Breast epithelium (tissue), 4 donors: ENCODE results near the gene PELI2. TPM values are rescaled to one million over a fixed set of nuclear protein-coding genes. Genes with fewer than 3 reads are reported as not detected.
A peak's percentile ranks its signal among the peaks of the same experiment; 100 is the strongest.

Experiments used
- DNase-seq, 2 donors: peaks; one replicate each; pipeline ENCODE4 v3.0.0-alpha.2; 2019; ENCODE audit warnings: low spot score in 2 of 2
- H3K27ac ChIP-seq, 2 donors: fragments of 200-600 bp; sonication (generic) in 1 of 2; one replicate each; pipeline ENCODE4 v1.5.1; 2016 to 2019; ENCODE audit warnings: mild to moderate bottlenecking in 1 of 2
- H3K27me3 ChIP-seq, 2 donors: fragments of 200-600 bp; sonication (generic) in 1 of 2; one replicate each; pipeline versions ENCODE4 v1.5.1 to v1.6.0; 2017 to 2019; ENCODE audit warnings: control low read depth in 1 of 2, mild to moderate bottlenecking in 1 of 2
- H3K36me3 ChIP-seq: fragments of 200-600 bp; one replicate; pipeline ENCODE4 v1.5.1; 2019
- H3K4me1 ChIP-seq, 2 donors: fragments of 200-600 bp; sonication (generic); one replicate each; pipeline ENCODE4 v1.5.1; 2016 to 2019; ENCODE audit warnings: control low read depth in 1 of 2
- H3K4me3 ChIP-seq, 3 donors: fragments of 200-600 bp; sonication (generic); 1 replicate in 2 of 3; 2 replicates in 1 of 3; pipeline ENCODE4 v1.5.1; 2016 to 2019; ENCODE audit warnings: mild to moderate bottlenecking in 3 of 3, moderate library complexity in 2 of 3
- H3K9me3 ChIP-seq, 2 donors: fragments of 200-600 bp; sonication (generic) in 1 of 2; one replicate each; pipeline ENCODE4 v1.5.1; 2016 to 2019; ENCODE audit warnings: control low read depth in 1 of 2
- CTCF ChIP-seq, 3 donors: fragments of 450-650 bp; IDR thresholded peaks; one replicate each; pipeline ENCODE4 v1.5.1; 2016 to 2017; ENCODE audit warnings: antibody characterized with exemption in 3 of 3, mild to moderate bottlenecking in 3 of 3, moderate library complexity in 3 of 3
- POLR2A ChIP-seq: fragments of 450-650 bp; IDR thresholded peaks from one replicate; pipeline ENCODE4 v1.6.1; 2016; ENCODE audit warnings: antibody characterized with exemption, mild to moderate bottlenecking, moderate library complexity
- POLR2AphosphoS5 ChIP-seq, 3 donors: sonication (generic); formaldehyde crosslinking; IDR thresholded peaks; one replicate each; pipeline ENCODE4 v1.6.1; 2017; ENCODE audit warnings: antibody characterized with exemption in 3 of 3
- intact Hi-C: fragments of 100-400 bp; cut with DNase I; formaldehyde crosslinking; loops from one replicate; pipeline ENCODE4 v1.15.1; 2023; ENCODE audit warnings: low total_unique reads
- total RNA-seq, 3 donors: library from RNA; depleted of rRNA; stranded (reverse); fragments of >200 nt; gene quantifications; one replicate each; pipeline ENCODE4 v1.1.0, GENCODE V29; 2016

PELI2 gene
- total RNA-seq, 3 donors from 2014 or later: 11.5 to 24.1 (median 16.2) TPM

DNA sequence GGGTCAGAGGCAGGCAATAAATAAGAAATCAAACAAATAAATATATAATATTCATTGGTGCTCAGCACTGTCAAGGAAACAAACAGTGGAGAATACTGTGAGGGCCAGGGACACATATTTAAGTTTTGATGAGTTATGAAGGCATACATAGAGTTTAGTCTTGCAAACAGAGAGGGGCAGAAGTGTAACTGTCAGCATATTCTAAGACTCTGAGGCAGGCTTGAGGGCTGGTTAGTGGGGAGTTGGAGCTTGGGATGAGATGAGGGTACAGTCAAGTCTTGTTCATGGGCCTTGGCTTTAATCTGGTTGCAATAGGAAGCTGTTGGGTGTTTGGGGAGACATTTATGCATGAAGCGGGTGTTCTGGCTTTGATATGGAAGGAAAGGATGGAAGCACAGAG, 78.9 kb downstream of the PELI2 start:
- intact Hi-C loops: no loop called here
- H3K36me3 ChIP-seq: no peaks in the 10 kb centered on the region
- no peak for DNase-seq
- no peaks in the 10 kb centered on the region for H3K4me1 ChIP-seq
- no peak overlapping the region for H3K4me3 ChIP-seq
- H3K9me3 ChIP-seq: no peaks in the 10 kb centered on the region
- peak overlapping the region in 1 of 2 donors; percentile 27 for H3K27ac ChIP-seq
- TF ChIP-seq POLR2AphosphoS5 (IDR thresholded peaks at IDR 0.05) (no peak), CTCF (IDR thresholded peaks at IDR 0.05) (no peak), POLR2A (no peak)
- H3K27me3 ChIP-seq: no peaks in the 10 kb centered on the region

GRCh38 chr14:56198438-56198837, 80.2 kb downstream of the PELI2 start:
- H3K27me3 ChIP-seq: no peaks in the 10 kb centered on the region
- DNase-seq: no peak
- intact Hi-C loops: no loop called here
- no peak overlapping the region for H3K4me3 ChIP-seq
- no peaks in the 10 kb centered on the region for H3K9me3 ChIP-seq
- TF ChIP-seq POLR2AphosphoS5 (IDR thresholded peaks at IDR 0.05) (no peak), POLR2A (no peak), CTCF (IDR thresholded peaks at IDR 0.05) (no peak)
- peak overlapping the region; percentile 24 to 65 for H3K27ac ChIP-seq
- no peaks in the 10 kb centered on the region for H3K36me3 ChIP-seq
- H3K4me1 ChIP-seq: no peaks in the 10 kb centered on the region

- Histone ChIP-seq H3K27ac (peak overlapping the region; percentile 24 to 77), H3K4me1 (no peaks in the 10 kb centered on the region), H3K9me3 (no peaks in the 10 kb centered on the region), H3K27me3 (no peaks in the 10 kb centered on the region), H3K36me3 (no peaks in the 10 kb centered on the region), H3K4me3 (no peak overlapping the region)
- TF ChIP-seq POLR2A (no peak), POLR2AphosphoS5 (IDR thresholded peaks at IDR 0.05) (peak in 2 of 3 donors; percentile 19 to 59), CTCF (IDR thresholded peaks at IDR 0.05) (no peak)
- intact Hi-C loops: no loop called here
- DNase-seq: no peak
These were observed 81.1 kb downstream of the PELI2 start for GRCh38 chr14:56199095-56199981.

GRCh38 chr14:56199982-56200577, 81.9 kb downstream of the PELI2 start:
- intact Hi-C loops: no loop called here
- DNase-seq: no peak
- Histone ChIP-seq H3K27ac (peak overlapping the region; percentile 24 to 77), H3K27me3 (no peaks in the 10 kb centered on the region), H3K36me3 (no peaks in the 10 kb centered on the region), H3K4me3 (no peak overlapping the region), H3K9me3 (no peaks in the 10 kb centered on the region), H3K4me1 (no peaks in the 10 kb centered on the region)
- TF ChIP-seq POLR2A (no peak), POLR2AphosphoS5 (IDR thresholded peaks at IDR 0.05) (no peak), CTCF (IDR thresholded peaks at IDR 0.05) (no peak)

DNA sequence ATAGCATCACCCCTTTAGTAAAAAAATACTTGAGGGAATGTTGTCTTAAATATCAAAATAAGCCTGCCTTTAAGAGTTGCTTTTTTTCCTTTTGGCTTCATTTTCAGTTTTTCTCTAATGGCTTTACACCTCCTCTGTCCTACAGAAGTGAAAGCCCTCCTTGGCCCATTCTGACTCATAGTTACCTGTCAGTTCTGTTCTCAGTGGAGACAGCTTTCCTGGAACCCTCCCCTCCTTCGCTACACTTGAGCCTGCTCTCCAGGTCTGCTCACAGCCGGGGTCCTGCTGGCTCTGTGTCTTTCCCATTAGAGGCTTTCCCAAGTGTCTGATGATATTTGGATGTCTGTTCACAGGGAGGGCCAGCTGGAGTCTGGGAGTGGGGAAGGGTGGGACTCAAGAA, 84.0 kb downstream of the PELI2 start:
- no peaks in the 10 kb centered on the region for H3K27me3 ChIP-seq
- no peaks in the 10 kb centered on the region for H3K36me3 ChIP-seq
- no peak overlapping the region for H3K4me3 ChIP-seq
- H3K27ac ChIP-seq: peak overlapping the region in 1 of 2 donors; percentile 44
- intact Hi-C loops: no loop called here
- TF ChIP-seq POLR2AphosphoS5 (IDR thresholded peaks at IDR 0.05): no peak
- TF ChIP-seq CTCF (IDR thresholded peaks at IDR 0.05): no peak
- TF ChIP-seq POLR2A: no peak
- H3K9me3 ChIP-seq: no peaks in the 10 kb centered on the region
- H3K4me1 ChIP-seq: no peaks in the 10 kb centered on the region
- no peak for DNase-seq
